WTC11 (cell line): Measurements from ENCODE around the gene MYCBP2.

Source experiments
- CREB1 ChIP-seq: sonication (generic); formaldehyde crosslinking; IDR thresholded peaks from 2 replicates; pipeline ENCODE4 v1.8.0; 2023; ENCODE audit warnings: mild to moderate bottlenecking, missing genetic modification reagents
- ELF4 ChIP-seq: sonication (generic); formaldehyde crosslinking; IDR thresholded peaks from 2 replicates; pipeline ENCODE4 v1.8.1; 2022; ENCODE audit warnings: low read depth, mild to moderate bottlenecking, moderate library complexity, missing genetic modification reagents
- MYBL2 ChIP-seq: sonication (generic); formaldehyde crosslinking; IDR thresholded peaks from 2 replicates; pipeline ENCODE4 v1.8.1; 2023; ENCODE audit warnings: mild to moderate bottlenecking, moderate library complexity, missing genetic modification reagents
- NFYB ChIP-seq: sonication (generic); formaldehyde crosslinking; conservative IDR thresholded peaks from 2 replicates; pipeline ENCODE4 v1.8.0; 2022; ENCODE audit warnings: low read depth, missing genetic modification reagents
- USF1 ChIP-seq: sonication (generic); formaldehyde crosslinking; IDR thresholded peaks from 2 replicates; pipeline ENCODE4 v1.8.0; 2022; ENCODE audit warnings: mild to moderate bottlenecking, missing genetic modification reagents
- TF ChIP-seq, protein P1 (sequence below): sonication (generic); formaldehyde crosslinking; IDR thresholded peaks from 2 replicates; pipeline ENCODE4 v1.8.0; 2022; ENCODE audit warnings: mild to moderate bottlenecking, missing genetic modification reagents
- TF ChIP-seq, protein P2 (sequence below): sonication (generic); formaldehyde crosslinking; IDR thresholded peaks from 2 replicates; pipeline ENCODE4 v1.8.0; 2023; ENCODE audit warnings: mild to moderate bottlenecking, missing genetic modification reagents
- TF ChIP-seq, protein P3 (sequence below): fragments of 200-600 bp; IDR thresholded peaks from 2 replicates; pipeline ENCODE4 v1.8.0; 2022; ENCODE audit warnings: antibody characterized with exemption
- TF ChIP-seq, protein P4 (sequence below): sonication (generic); formaldehyde crosslinking; IDR thresholded peaks from 2 replicates; pipeline ENCODE4 v1.8.1; 2022; ENCODE audit warnings: low read depth, missing genetic modification reagents, borderline replicate concordance
- TF ChIP-seq, protein P5 (sequence below): fragments of 250-450 bp; sonication (Bioruptor Pico); conservative IDR thresholded peaks from 2 replicates; pipeline ENCODE4 v1.9.0; 2021; ENCODE audit warnings: mild to moderate bottlenecking

DNA sequence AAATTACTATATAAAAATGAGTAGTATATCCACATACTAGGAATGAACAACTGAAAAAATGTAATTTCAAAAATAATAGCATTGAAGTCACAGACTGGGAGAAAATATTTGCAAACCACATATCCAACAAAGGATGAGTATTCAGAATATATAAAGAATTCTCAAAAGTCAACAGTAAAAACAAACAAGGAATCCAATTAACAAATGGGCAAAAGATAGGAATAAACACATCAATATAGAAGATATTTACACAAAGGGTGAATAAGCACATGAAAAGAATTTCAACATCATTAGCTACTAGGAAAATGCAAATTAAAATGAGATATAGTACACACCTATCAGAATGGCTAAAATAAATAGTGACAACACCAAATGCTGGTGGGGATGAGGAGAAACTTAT, 37.0 kb downstream of the MYCBP2 start:
- TF ChIP-seq, protein P1, sequence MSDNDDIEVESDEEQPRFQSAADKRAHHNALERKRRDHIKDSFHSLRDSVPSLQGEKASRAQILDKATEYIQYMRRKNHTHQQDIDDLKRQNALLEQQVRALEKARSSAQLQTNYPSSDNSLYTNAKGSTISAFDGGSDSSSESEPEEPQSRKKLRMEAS = no peak
- TF ChIP-seq, protein P2, sequence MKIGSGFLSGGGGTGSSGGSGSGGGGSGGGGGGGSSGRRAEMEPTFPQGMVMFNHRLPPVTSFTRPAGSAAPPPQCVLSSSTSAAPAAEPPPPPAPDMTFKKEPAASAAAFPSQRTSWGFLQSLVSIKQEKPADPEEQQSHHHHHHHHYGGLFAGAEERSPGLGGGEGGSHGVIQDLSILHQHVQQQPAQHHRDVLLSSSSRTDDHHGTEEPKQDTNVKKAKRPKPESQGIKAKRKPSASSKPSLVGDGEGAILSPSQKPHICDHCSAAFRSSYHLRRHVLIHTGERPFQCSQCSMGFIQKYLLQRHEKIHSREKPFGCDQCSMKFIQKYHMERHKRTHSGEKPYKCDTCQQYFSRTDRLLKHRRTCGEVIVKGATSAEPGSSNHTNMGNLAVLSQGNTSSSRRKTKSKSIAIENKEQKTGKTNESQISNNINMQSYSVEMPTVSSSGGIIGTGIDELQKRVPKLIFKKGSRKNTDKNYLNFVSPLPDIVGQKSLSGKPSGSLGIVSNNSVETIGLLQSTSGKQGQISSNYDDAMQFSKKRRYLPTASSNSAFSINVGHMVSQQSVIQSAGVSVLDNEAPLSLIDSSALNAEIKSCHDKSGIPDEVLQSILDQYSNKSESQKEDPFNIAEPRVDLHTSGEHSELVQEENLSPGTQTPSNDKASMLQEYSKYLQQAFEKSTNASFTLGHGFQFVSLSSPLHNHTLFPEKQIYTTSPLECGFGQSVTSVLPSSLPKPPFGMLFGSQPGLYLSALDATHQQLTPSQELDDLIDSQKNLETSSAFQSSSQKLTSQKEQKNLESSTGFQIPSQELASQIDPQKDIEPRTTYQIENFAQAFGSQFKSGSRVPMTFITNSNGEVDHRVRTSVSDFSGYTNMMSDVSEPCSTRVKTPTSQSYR (CRISPR knock-in tag) = no peak
- TF ChIP-seq, protein P3, sequence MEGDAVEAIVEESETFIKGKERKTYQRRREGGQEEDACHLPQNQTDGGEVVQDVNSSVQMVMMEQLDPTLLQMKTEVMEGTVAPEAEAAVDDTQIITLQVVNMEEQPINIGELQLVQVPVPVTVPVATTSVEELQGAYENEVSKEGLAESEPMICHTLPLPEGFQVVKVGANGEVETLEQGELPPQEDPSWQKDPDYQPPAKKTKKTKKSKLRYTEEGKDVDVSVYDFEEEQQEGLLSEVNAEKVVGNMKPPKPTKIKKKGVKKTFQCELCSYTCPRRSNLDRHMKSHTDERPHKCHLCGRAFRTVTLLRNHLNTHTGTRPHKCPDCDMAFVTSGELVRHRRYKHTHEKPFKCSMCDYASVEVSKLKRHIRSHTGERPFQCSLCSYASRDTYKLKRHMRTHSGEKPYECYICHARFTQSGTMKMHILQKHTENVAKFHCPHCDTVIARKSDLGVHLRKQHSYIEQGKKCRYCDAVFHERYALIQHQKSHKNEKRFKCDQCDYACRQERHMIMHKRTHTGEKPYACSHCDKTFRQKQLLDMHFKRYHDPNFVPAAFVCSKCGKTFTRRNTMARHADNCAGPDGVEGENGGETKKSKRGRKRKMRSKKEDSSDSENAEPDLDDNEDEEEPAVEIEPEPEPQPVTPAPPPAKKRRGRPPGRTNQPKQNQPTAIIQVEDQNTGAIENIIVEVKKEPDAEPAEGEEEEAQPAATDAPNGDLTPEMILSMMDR = no peak
- TF ChIP-seq USF1 (CRISPR knock-in tag) (no peak), MYBL2 (CRISPR knock-in tag) (no peak), ELF4 (CRISPR knock-in tag) (no peak), NFYB (CRISPR knock-in tag) (no peak), CREB1 (CRISPR knock-in tag) (no peak)
- TF ChIP-seq, protein P4, sequence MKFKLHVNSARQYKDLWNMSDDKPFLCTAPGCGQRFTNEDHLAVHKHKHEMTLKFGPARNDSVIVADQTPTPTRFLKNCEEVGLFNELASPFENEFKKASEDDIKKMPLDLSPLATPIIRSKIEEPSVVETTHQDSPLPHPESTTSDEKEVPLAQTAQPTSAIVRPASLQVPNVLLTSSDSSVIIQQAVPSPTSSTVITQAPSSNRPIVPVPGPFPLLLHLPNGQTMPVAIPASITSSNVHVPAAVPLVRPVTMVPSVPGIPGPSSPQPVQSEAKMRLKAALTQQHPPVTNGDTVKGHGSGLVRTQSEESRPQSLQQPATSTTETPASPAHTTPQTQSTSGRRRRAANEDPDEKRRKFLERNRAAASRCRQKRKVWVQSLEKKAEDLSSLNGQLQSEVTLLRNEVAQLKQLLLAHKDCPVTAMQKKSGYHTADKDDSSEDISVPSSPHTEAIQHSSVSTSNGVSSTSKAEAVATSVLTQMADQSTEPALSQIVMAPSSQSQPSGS = no peak
- TF ChIP-seq, protein P5, sequence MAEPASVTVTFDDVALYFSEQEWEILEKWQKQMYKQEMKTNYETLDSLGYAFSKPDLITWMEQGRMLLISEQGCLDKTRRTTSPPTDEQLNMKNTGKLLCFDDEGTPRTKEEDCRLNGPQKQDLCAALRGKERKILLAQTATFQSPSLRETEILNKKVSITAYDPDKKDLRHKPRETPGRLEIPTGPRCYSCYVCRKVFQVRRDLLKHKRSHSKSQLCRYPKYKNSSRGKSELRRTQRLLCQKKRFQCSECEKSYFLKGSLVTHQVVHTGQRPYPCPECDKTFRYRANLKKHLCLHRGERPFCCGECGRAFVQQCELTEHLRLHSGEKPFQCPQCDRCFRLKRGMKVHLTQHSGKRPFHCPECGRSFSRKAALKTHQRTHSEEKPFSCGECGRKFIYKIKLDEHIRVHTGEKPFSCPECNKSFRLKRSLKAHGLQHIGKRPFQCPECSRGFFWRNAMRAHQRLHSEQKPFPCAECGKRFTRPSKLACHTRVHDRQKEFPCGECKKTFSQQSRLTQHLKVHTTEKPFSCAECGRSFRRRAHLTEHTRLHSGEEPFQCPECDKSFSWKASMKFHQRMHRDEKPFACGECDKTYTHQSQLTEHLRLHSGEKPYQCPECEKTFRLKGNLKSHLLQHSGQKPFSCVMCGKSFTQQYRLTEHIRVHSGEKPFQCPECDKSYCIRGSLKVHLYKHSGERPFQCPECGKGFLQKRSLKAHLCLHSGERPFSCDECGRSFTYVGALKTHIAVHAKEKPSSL (CRISPR knock-in tag) = no peak
